ENCODE results near the gene PIEZO1.

The PIEZO1 gene

DNA sequence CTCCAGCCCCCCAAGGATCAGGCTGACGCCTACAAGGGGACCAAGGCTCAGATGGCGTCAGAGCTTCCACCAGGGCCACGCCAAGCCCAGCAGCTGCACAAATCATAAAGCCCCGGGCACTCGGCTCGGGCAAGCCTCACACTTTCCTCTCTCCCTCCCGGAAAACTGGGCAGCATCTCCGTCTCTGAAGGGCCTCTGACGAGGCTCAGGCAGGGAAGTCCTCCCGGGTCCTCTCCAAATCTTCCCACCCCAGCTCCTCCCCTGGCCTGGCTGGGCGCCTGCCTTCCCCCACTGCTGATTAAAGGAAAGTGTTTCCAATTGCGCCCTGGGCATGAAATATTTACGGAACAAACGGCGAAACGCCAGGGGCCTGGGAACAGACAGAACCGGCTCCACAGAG, 38.5 kb downstream of the PIEZO1 start:
- TF ChIP-seq, protein P1, sequence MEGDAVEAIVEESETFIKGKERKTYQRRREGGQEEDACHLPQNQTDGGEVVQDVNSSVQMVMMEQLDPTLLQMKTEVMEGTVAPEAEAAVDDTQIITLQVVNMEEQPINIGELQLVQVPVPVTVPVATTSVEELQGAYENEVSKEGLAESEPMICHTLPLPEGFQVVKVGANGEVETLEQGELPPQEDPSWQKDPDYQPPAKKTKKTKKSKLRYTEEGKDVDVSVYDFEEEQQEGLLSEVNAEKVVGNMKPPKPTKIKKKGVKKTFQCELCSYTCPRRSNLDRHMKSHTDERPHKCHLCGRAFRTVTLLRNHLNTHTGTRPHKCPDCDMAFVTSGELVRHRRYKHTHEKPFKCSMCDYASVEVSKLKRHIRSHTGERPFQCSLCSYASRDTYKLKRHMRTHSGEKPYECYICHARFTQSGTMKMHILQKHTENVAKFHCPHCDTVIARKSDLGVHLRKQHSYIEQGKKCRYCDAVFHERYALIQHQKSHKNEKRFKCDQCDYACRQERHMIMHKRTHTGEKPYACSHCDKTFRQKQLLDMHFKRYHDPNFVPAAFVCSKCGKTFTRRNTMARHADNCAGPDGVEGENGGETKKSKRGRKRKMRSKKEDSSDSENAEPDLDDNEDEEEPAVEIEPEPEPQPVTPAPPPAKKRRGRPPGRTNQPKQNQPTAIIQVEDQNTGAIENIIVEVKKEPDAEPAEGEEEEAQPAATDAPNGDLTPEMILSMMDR (IDR thresholded peaks at IDR 0.05; ENCODE audit: low read depth, low read length, missing control alignments): no peak
- DNase-seq (ENCODE audit: low read depth): no peak
- no peak overlapping the region for H3K4me3 ChIP-seq (ENCODE audit: low read depth, low read length)

DNA sequence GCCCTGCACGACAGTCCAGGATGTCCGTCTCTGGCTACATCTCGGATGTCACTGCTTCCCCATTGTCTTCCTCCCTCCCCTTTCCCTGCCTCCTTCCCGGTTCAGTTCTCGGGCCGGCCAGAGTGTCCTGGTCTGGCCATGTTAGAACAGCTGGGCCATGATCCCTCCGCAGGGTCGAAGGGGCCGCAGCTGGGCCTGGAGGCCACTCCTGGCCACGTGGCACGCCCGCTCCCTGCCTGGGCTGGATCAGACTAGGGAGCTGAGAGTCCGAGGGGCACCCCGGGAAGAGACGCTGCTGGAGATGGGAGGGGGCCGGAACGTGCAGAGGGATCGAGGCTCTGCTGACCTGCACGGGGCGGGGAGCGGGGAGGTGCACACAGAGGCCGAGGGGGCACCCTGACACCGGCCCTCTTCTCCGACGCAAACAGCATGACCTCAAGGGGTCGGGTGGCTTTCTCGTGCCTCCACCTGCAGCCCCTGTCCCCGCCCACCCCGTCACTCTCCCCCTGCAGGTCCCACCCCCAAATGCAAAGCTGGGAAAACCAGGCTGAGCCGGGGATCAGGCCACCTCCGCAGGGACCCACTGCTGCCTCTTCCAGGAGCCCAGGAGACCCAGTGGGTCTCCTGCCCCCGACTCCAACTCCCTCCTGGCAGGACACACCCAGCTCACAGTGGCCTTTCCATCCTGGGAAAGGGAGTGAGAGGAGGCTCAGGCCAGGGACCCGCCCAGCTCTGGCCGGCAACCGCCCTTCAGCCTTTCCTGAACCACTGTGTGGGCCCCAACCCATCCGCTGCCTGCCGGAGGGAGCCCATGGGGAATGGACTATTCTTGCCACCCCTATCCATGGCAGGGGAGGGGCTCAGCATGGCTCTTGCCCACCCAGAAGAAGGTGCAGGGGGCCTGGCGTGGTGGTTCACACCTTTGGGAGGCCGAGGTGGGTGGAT, 40.2 kb downstream of the PIEZO1 start:
- H3K4me3 ChIP-seq (ENCODE audit: low read depth, low read length): no peak overlapping the region
- TF ChIP-seq, protein P1 (IDR thresholded peaks at IDR 0.05; ENCODE audit: low read depth, low read length, missing control alignments): no peak
- DNase-seq (ENCODE audit: low read depth): no peak

DNA sequence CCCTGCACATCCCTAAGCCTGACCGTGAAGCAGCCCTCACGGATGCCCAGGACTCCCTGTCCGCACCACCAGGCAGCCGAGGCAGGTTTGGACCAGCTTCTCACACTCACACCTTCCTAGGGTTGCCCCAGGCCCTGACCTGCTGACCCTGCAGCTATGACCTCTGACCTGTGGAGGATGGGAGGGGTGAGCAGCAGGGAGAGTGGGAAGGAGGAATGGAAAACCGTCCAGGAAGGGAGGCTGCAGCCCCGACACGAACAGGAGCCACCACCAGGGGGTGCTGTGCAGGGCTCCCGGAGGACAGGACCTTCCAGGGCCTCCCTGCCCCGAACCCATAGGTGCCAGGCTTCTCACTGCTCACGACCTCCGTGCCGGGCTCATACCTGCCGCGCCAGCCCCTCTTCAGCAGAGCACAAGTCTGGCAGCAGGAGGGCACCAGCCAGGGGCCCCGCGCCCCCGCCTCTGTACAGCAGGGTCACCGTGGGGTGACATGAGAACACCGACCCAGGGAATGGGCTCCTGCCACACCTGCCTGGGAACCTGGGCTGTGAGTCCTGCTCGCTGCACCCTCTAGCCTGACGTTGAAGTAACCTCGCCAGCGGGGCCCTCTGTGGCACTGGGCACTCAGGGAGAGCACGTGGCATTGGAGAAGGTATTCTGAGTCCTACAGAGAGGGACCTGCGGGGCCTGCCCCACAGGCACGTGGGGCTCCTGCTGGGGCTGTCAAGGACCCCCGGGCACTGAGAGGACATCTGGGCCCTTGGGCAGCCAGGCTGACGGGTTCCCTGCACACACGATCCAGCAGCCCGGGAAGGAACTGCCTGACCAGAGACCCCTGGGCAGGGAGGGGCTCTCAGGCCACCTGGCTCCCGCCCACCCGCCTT, 41.1 kb downstream of the PIEZO1 start:
- H3K4me3 ChIP-seq (ENCODE audit: low read depth, low read length): no peak overlapping the region
- TF ChIP-seq, protein P1 (IDR thresholded peaks at IDR 0.05; ENCODE audit: low read depth, low read length, missing control alignments): peak; percentile 90
- DNase-seq (ENCODE audit: low read depth): peak; percentile 15

DNA sequence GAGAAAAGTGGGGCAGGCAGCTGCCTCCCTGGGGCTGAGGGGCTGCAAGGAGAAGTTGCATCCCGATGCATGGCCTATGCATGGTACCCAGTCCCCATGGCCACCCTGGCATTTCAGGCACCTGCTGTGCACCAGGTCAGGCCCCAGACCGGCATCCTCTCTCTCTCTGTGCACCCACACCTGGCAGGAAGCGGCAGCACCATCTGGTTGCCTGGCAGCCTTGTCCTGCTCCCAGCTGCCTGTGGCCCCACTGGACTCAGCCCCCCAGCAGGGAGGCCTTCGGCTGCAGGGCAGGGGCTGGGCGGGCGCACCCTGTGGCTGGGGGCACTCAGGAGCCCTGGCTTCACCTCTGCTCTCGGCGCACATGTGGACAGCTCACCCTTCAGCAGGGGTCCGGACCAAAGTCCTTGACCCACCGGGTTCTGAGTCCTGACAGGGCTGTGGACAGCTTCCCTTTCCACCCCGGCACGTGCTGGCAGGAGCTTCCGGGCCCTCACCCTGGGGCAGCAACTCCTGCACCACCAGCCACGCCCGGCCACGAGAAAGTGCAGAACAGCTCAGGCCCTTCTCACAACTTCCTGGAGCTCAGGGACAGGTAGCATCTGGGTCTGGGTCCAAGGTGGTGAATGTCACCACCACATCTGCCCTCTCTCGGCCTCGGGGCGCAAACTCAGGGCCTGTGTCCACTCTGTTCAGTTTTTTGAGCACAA, 42.0 kb downstream of the PIEZO1 start:
- TF ChIP-seq, protein P1 (IDR thresholded peaks at IDR 0.05; ENCODE audit: low read depth, low read length, missing control alignments): no peak
- H3K4me3 ChIP-seq (ENCODE audit: low read depth, low read length): no peak overlapping the region
- DNase-seq (ENCODE audit: low read depth): no peak

DNA sequence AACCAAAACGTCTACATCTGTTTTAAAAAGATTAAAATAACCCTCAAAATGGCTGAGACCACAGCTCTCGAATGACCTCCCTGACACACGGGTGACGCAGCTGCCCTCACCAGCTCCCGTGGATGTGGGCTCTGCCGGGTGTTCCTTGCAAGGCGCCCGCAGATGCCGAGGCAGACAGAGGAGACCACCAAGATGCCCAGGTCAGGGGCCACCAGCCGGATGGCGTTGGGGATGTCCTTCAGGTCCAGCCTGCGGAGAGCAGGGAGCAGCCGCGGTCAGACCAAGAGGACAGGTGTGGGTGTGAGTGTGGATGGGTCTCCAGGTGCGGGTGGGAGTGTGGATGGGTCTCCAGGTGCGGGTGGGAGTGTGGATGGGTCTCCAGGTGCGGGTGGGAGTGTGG, 43.7 kb downstream of the PIEZO1 start:
- DNase-seq (ENCODE audit: low read depth): no peak
- TF ChIP-seq, protein P1 (IDR thresholded peaks at IDR 0.05; ENCODE audit: low read depth, low read length, missing control alignments): no peak
- H3K4me3 ChIP-seq (ENCODE audit: low read depth, low read length): no peak overlapping the region

DNA sequence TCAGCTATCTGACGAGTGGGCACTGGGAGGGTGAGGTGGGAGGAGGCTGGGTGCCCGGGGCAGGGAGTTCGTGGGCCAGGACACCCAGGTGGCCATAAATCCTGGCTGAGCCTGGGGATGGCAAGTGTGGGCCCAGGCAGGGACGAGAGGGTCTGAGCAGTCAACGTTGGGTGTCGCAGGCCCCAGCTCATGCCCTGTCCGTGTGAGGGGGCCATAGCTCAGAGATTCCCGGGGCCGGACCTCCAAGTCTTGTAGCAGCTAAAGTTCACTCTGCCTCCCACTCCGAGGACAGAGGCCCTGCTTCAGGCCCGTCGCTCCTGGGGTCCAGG, 44.3 kb downstream of the PIEZO1 start:
- no peak for DNase-seq (ENCODE audit: low read depth)
- H3K4me3 ChIP-seq (ENCODE audit: low read depth, low read length): no peak overlapping the region
- TF ChIP-seq, protein P1 (IDR thresholded peaks at IDR 0.05; ENCODE audit: low read depth, low read length, missing control alignments): no peak
